HG03095 (cell line): ENCODE measurements around the gene NTNG2.

Experiments
- ATAC-seq: cut with Tn5 transposase; IDR thresholded peaks from one replicate; pipeline ENCODE4 v1.9.1; 2021; ENCODE audit warnings: moderate library complexity; ENCODE audit not compliant: unreplicated experiment

The NTNG2 gene

DNA sequence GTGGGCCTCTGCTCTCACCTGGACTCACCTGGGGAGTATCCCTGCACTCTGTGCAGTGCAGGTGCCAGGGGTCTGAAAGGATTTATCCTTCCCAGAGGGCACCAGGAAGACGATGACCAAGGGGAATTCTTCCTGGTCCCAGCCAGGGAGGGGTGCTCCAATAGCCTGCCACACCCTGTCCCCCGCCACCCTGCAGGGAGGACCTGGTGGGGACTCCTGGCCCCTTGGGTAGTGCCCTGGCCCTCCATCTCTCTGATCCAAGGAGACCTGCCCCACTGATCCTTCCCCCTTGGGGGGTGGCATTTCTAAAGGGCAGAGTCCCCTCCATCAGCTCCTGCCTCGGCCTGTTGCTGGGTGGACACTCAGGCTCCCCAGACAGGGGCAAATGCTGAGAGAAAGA, 70.7 kb downstream of the NTNG2 start:
- ATAC-seq = no peak

DNA sequence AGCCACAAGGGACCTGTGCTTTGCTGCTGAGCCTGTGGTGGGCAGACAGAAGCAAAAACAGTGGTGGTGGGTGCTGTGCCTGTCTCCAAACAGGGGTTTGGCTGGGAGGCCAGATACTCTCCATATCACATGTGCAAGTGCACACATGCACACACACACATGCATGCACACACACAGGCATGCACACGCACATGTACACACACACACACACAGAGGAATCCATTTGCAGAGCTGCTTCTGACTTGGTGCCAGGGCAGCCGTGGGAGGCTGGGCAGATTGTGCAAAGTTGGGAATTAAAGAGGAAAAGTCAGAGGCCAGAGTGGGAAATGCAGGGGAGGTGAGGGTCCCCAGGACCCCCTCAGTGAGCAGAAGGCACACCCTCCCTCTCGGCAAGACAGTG, 71.3 kb downstream of the NTNG2 start:
- no peak for ATAC-seq

DNA sequence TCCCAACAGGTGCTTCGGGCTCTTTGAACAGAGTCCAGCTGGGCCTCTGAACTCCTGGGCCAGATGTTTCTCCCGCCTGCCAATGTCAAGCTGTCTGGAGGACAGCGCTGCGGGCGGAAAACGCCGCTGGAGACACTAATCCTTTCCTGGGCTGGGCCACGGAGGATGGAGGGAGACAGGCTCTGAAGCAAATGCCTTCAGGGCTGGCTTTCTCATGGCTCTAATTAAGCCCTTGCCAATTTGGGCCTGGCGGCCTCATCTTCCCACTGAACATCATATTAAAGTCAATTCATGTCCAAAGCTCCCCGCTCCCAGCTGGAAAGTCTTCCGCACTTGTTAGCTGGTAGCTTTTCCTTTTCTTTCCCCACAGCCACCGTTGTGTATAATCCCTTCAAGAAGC, 72.7 kb downstream of the NTNG2 start:
- no peak for ATAC-seq

DNA sequence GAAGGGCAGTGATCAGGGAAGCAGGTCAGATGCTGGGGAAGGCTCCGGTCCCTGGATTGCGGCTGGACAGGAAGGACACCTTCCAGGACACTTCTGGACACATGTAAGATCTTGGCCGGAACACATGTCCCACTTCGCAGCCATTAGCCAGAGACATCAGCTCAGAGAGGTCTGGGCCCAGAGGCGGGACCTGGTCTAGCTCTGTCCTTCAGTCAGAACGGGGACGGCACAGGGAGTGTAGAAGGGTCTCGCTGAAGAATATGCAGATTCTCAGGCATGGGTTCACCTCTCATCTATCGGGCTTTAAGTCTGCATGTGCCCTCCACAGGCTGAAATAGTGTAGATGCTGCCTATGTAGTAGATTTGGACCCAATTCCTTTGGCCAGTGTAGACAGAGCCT, 73.3 kb downstream of the NTNG2 start:
- ATAC-seq = no peak

DNA sequence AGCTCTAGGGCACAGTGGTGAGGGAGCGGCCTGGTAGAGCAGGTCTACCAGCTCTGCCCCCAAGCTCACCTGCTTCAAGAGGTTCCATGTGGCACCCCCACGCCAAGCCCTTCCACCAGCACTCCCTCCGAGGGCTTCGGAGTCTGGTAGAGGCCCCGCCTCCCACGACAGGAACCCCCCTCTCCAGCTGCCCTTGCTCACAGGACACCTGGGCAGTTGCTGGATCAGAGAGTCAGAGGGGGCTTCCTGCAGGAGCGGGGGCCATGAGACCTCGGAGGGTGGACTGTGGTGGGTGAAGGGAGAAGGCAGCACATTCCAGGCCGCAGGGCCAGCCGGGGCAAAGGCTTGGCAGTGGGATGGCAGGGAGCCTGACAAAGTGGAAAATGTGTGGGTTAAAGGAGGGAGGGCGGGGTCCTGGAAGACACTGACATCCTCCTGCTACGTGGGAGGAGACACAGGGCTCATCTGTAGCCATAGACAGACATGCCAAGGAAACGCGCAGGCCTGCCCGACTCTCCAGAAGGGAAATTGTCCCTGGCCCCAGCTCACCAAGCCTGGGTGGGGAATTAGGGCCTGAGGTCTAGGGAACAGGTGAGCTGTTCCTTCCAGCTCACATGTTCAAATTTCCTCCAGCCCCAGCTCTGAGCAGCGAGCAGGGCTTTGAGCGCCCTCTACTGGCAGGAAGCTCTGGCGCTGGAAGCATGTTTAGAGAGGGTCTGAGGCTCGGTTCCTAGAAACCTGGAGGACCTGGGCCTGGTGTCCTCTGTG, 74.2 kb downstream of the NTNG2 start:
- no peak for ATAC-seq

DNA sequence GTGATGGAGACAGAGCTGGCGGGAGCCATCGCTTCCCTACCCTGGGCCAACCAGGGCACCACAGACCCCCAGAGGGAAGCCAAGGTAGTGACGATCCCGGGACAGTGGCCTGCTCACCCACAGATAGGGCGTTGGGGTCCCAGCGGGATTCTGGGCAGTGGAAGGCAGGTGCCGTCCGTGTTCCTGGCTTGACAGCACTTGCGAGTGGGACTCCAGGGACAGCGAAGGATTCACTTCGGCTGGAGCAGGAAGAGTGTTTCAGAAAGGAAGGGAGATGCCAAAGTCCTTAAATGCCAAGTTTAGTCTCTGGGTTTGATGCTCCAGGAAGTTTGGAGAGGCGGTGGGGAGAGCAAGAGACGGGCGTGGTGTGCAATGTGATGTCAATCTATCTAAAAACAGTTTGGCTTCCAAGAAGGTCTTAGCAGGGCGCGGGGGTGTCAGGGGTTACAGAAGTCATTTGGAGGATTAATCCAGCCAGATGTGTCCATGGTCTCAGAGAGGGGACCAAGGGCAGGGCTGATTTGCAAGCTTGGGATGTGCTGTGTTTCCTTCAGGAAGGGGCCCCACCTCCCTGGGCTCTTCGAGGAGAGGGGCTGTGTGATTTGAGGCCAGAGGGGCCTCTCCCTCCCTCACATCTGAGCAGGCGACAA, 74.9 kb downstream of the NTNG2 start:
- ATAC-seq = no peak

DNA sequence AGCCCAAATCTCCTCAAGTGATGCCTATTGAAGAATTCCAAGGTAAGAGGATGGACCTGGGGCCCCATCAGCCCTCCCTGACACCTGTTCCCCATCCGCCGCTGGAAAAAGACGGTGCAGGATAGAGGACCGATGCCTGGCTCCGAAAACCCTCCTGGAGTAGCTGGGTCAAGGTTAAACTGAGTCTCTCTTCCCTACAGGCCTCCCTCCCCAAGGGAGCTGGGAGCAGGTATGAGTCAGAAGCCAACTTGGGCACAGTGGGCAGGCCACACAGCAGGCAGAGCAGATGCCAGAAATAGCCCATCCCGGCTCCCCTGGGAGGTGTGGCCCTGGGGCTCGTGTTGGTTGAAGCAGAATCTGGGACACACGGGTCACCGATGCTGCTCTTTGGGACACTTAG, 75.6 kb downstream of the NTNG2 start:
- ATAC-seq = no peak

DNA sequence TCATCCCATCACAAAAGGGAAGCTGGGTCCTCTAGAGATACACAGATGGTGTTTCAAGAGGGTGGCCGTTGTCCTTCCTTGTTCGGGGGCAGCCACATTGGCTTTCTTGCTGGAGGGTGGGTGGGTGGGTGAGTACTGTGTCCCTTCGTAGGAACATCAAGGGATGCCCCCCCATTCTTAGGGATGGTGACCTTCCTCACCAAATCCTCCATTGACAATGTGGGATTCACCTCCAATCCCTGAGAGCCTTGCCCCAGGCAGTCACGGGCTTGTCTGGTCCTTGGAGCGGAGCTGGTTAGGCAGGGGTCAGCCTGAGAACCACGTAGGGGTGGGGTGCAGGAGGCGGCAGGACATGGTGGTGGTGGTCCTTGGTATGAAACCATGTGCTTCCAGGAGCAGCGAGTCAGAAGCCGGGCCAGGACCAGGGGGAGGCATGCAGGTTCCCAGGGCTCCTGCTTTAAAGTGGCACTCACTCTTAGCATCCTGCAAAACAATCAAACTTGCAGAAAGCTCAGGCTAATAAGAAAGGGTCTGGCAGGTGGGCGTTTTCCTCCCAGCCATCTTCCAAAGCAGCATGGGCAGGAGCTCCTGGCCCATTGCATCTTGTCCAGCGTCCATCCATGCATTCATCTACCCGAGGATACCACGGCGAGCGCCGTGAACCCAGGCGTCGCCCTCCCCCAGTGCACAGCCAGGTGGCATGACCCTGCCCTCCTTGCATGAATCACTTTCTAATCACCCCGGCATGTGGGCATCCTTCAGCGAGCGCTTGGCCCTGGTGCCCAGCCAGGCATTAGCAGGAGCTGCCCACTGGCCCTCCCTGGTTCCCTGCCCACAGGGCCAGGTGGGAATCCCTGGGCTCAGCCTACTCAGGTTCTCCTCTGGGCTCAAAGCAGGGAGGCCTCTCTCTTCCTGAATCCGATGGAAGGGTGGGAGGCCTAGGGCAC, 76.4 kb downstream of the NTNG2 start:
- no peak for ATAC-seq

DNA sequence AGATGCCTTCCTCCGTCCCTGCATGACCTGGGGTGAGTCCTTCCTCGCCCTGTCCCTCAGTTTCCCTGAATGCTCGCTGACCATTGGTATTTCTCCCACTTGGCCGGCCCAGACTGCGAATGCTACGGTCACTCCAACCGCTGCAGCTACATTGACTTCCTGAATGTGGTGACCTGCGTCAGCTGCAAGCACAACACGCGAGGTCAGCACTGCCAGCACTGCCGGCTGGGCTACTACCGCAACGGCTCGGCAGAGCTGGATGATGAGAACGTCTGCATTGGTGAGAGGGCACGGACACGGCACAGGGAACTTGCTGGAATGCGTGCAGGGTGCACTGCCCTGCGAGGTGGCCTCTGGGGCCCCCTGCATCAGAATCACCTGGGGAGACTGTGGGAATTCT, 77.1 kb downstream of the NTNG2 start:
- ATAC-seq = no peak

DNA sequence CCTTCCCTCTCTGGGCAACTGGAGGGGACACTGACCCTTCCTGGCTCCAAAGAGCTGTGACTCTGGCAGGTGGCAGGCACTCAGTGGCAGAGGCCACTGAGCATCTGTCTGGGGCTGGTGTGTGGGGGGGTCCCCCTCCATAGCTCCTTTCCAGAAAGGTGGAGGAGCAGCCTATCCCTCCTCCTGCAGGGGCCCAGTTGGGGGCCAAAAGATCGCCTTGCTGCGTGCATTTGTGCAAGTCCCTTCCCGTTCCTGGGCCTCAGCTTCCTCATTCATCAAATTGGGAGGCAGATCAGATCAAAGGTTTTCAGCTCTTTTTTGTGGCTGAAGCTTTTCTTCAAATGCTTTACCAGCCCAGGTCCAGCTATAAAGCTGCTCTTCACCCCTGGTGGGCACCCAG, 77.7 kb downstream of the NTNG2 start:
- ATAC-seq = no peak

DNA sequence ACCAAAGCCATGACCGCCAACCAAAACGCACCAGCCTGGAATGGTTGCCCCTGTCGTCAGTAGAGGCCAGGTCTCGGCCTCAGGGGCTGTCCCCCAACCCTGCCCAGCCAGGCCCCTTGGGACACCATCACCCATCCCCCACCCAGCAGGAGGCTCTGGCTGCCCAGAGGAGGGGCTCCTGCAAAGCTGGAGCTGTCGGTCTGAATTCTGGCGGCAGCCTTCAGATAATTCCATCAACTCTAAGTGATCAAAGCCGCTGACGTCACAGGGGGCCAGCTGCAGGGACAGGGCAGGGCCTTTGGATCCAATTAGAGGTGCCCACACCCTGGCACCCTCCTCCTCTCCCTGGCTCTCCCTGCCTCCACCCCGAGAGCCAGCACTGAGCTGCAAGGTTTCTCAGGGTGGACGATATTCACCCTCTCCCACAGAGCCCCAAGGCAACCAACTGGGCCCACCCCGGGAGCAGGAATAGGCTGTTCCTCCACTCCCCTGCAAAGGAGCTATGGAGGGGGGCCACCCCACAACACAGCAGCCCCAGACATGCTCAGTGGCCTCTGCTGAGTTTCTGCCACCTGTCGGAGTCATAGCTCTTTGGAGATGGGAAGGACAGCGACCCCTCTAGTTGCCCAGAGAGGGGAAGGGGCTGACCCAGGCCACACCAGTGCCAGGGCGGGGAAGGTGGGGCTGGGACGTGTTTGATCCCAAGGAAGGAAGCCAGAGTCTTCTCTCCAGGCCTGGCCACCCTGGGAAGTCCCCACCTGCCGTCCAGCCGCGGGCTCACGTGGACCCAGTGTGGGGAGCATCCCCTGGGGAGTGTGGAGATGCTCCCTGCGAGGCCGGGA, 78.4 kb downstream of the NTNG2 start:
- ATAC-seq = no peak

DNA sequence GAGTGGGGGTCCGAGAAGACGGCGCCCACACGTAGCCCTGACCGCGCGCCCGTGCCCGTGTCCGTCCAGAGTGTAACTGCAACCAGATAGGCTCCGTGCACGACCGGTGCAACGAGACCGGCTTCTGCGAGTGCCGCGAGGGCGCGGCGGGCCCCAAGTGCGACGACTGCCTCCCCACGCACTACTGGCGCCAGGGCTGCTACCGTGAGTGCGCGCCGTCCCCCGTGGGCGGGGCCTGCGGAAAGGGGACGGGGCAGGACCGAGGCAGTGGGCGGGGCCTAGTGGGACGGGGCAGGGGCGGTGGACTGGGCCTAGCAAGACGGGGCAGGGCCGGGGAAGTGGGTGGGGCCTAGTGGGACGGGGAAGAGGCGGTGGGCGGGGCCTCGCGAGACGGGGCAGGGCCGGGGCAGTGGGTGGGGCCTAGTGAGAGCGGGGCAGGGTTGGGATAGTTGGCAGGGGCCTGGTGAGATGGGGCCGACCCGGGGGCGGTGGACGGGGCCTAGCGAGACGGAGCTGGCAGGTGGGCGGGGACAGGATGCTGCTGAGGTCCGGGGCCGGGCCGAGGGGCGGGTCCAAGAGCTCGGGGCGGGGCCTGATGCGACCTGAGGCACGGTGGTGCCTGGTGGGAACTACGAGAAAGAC, 79.1 kb downstream of the NTNG2 start:
- ATAC-seq = peak; percentile 59

DNA sequence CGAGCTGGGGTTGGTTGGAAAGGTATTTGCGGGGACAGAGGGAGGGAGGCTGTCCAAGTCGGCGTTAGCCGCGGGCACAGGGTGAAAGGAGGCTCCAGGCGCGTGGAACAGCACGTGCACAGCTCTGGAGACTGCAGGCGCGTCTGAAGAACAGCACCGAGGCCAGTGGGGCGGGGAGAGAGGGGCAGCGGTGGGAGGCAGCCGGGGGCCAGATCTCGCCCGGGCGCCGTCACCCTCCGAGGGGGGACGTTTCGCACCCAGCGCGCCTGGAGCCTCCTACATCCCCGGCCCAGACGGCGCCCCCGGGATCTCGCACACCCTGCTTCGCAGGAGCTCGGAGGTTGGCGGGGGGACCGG, 79.6 kb downstream of the NTNG2 start:
- no peak for ATAC-seq

DNA sequence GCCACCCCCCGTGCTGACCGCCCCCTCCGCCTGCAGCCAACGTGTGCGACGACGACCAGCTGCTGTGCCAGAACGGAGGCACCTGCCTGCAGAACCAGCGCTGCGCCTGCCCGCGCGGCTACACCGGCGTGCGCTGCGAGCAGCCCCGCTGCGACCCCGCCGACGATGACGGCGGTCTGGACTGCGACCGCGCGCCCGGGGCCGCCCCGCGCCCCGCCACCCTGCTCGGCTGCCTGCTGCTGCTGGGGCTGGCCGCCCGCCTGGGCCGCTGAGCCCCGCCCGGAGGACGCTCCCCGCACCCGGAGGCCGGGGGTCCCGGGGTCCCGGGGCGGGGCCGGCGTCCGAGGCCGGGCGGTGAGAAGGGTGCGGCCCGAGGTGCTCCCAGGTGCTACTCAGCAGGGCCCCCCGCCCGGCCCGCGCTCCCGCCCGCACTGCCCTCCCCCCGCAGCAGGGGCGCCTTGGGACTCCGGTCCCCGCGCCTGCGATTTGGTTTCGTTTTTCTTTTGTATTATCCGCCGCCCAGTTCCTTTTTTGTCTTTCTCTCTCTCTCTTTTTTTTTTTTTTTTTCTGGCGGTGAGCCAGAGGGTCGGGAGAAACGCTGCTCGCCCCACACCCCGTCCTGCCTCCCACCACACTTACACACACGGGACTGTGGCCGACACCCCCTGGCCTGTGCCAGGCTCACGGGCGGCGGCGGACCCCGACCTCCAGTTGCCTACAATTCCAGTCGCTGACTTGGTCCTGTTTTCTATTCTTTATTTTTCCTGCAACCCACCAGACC, 80.2 kb downstream of the NTNG2 start:
- no peak for ATAC-seq

DNA sequence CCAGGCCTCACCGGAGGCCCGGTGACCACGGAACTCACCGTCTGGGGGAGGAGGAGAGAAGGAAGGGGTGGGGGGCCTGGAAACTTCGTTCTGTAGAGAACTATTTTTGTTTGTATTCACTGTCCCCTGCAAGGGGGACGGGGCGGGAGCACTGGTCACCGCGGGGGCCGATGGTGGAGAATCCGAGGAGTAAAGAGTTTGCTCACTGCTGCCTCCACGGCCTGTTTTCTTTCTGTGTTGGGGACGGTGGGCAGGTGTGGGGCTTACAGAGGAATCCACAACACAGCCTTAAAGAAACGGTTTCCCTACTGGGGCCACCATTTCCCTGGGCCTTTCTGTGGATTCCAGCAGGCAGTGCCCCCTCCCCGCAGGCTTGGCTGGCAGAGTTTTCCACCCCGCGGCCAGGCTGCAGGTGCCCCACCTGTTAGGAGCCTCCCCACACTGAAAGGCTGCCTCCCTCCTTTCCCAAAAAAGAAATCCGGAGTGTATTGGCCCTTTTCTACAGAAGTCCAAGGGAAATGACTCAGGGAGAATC, 80.8 kb downstream of the NTNG2 start:
- ATAC-seq = no peak

DNA sequence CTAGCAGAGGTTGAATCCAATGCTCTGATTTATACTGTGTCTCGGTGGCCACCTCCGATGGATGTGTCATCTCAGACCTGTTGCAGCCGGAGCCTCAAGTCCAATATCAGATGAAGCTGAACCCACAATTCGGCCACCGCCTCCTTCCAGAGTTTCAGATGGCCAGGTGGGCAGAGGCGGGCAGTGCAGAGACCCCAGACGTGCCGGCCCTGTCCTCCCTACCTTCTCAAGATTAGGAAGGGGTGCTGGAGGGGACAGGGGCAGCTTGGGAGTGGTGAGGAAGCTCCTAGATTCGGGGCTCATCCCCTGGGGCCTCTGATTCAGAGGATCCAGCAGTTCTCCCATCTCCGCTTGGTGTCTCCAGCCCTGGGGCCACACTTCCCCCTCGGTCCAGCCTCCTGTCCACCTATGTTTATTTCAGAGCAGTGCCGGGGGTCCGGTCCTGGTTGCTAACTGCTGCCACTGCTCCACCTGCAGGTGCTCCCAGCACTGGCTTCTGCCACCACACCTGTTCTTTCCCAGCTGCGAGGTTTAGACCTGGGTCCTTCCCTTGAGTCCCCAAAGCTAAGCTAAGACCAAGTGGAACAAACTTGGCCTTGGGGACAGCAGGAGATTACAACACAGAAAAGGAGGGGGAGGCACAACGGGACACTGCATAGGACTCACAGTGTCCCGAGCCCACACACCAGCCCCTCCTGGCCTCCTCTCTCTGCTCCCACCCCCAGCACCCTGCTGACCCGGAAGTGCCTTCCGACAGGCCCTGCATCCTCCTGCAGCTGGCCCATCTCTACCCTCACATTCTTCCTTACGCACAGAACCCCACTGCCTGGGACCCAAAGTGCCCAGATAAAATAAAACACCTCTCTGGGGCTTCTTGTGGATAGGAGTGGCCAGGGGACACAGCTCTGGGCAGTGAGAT, 81.6 kb downstream of the NTNG2 start:
- no peak for ATAC-seq

DNA sequence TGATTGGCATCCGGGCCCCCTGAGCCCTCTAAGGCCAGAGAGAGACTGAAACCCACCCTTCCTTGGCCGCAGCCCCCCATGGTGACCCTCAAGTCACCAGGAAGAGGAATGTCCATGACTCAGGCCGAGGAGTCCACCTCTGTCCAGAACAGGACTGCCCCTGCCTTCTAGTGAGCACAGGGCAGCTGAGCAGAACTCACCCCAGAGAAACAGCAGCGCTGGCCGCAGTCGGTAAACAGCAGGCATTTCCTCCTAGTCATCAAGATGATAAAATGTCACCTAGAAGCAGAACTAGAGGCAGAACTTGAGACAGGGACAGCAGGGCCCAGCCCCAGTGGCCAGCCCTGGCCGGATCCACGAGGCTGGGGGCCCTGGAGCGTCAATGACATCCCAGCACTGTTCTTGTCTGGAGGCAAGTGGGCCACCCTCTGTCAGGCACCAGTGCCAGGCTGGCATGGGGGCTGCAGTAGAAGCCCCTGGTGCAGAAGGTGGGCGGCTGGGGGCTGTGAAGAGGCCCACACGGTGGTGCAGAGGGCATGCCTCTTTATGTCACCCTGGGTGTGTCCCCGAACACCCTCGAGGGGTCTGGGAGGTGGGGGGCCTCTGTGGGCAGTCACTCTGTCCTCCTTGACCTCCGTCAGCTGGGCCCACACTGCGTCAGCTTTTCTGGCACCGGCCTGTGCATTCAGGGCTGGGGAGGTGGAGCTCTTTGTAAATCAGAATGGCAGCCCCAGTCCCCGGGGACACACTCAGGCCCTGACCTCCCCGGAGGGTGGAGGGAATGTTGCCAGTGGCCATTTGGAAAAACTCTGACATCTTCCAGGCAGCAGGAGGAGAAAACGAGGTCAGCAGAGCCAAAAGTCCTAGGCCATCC, 83.0 kb downstream of the NTNG2 start:
- no peak for ATAC-seq
